ENCODE measurements around the gene ADGRF1. TPM values are rescaled to one million over a fixed set of nuclear protein-coding genes. Genes with fewer than 3 reads are reported as not detected.

Gene ADGRF1
- total RNA-seq, 4 donors from 2014 or later, result 0.83 TPM; not detected in 3

GRCh38 chr6:47019941-47020340, 22.2 kb downstream of the ADGRF1 start:
- WGBS, result 94% methylated on average over 5 of the region's 5 CpGs
- peak; percentile 57 for DNase-seq (ENCODE audit: extremely low spot score)
- Histone ChIP-seq H3K36me3 (no peaks in the 10 kb centered on the region), H3K27ac (replicated peaks in 1 of 4) (no peak overlapping the region), H3K9me3 (no peaks in the 10 kb centered on the region), H3K4me1 (no peaks in the 10 kb centered on the region), H3K27me3 (no peaks in the 10 kb centered on the region), H3K4me3 (no peak overlapping the region)
- TF ChIP-seq EP300 (IDR thresholded peaks at IDR 0.05), result no peak
- TF ChIP-seq POLR2AphosphoS5 (IDR thresholded peaks at IDR 0.05), result no peak
- TF ChIP-seq CTCF (IDR thresholded peaks at IDR 0.05), result no peak
- TF ChIP-seq POLR2A (IDR thresholded peaks at IDR 0.05; ENCODE audit: low read depth), result no peak
- intact Hi-C loops (cut with DNase I), result no loop called here

GRCh38 chr6:47016909-47017308, 25.2 kb downstream of the ADGRF1 start:
- peak; percentile 21 for DNase-seq (ENCODE audit: extremely low spot score)
- H3K4me1 ChIP-seq, result no peaks in the 10 kb centered on the region
- TF ChIP-seq CTCF (IDR thresholded peaks at IDR 0.05), result no peak
- no peak for TF ChIP-seq POLR2AphosphoS5 (IDR thresholded peaks at IDR 0.05)
- TF ChIP-seq EP300 (IDR thresholded peaks at IDR 0.05), result no peak
- no peak for TF ChIP-seq POLR2A (IDR thresholded peaks at IDR 0.05; ENCODE audit: low read depth)
- H3K27ac ChIP-seq (replicated peaks in 1 of 4), result no peak overlapping the region
- no peaks in the 10 kb centered on the region for H3K36me3 ChIP-seq
- H3K27me3 ChIP-seq, result no peaks in the 10 kb centered on the region
- H3K4me3 ChIP-seq, result no peak overlapping the region
- intact Hi-C loops (cut with DNase I), result no loop called here
- H3K9me3 ChIP-seq, result no peaks in the 10 kb centered on the region
- WGBS, result 84% methylated on average over 2 of the region's 2 CpGs

GRCh38 chr6:47016261-47016660, 25.9 kb downstream of the ADGRF1 start:
- TF ChIP-seq CTCF (IDR thresholded peaks at IDR 0.05) (no peak), POLR2AphosphoS5 (IDR thresholded peaks at IDR 0.05) (no peak), EP300 (IDR thresholded peaks at IDR 0.05) (no peak), POLR2A (IDR thresholded peaks at IDR 0.05; ENCODE audit: low read depth) (no peak)
- WGBS, result 72% methylated on average over 4 of the region's 4 CpGs
- Histone ChIP-seq H3K27me3 (no peaks in the 10 kb centered on the region), H3K36me3 (no peaks in the 10 kb centered on the region), H3K27ac (replicated peaks in 1 of 4) (no peak overlapping the region), H3K9me3 (no peaks in the 10 kb centered on the region), H3K4me3 (no peak overlapping the region), H3K4me1 (no peaks in the 10 kb centered on the region)
- intact Hi-C loops (cut with DNase I), result no loop called here
- peak; percentile 53 for DNase-seq (ENCODE audit: extremely low spot score)

GRCh38 chr6:47014401-47014800, 27.7 kb downstream of the ADGRF1 start:
- intact Hi-C loops (cut with DNase I), result no loop called here
- Histone ChIP-seq H3K4me1 (no peaks in the 10 kb centered on the region), H3K27me3 (no peaks in the 10 kb centered on the region), H3K27ac (replicated peaks in 1 of 4) (no peak overlapping the region), H3K9me3 (no peaks in the 10 kb centered on the region), H3K4me3 (no peak overlapping the region), H3K36me3 (no peaks in the 10 kb centered on the region)
- DNase-seq (ENCODE audit: extremely low spot score), result peak; percentile 90
- WGBS, result 89% methylated on average over 4 of the region's 4 CpGs
- TF ChIP-seq EP300 (IDR thresholded peaks at IDR 0.05) (no peak), CTCF (IDR thresholded peaks at IDR 0.05) (no peak), POLR2AphosphoS5 (IDR thresholded peaks at IDR 0.05) (no peak), POLR2A (IDR thresholded peaks at IDR 0.05; ENCODE audit: low read depth) (no peak)

GRCh38 chr6:47009583-47009982, 32.5 kb downstream of the ADGRF1 start:
- H3K27me3 ChIP-seq, result no peaks in the 10 kb centered on the region
- intact Hi-C loops (cut with DNase I), result no loop called here
- 81% methylated on average over 7 of the region's 7 CpGs for WGBS

More at GRCh38 chr6:47009583-47009982, 32.5 kb downstream of the ADGRF1 start:
- Histone ChIP-seq H3K9me3 (no peaks in the 10 kb centered on the region), H3K36me3 (no peaks in the 10 kb centered on the region), H3K27ac (replicated peaks in 1 of 4) (no peak overlapping the region), H3K4me3 (no peak overlapping the region), H3K4me1 (no peaks in the 10 kb centered on the region)
- DNase-seq (ENCODE audit: extremely low spot score), result peak; percentile 47
- TF ChIP-seq EP300 (IDR thresholded peaks at IDR 0.05) (no peak), POLR2AphosphoS5 (IDR thresholded peaks at IDR 0.05) (no peak), CTCF (IDR thresholded peaks at IDR 0.05) (no peak), POLR2A (IDR thresholded peaks at IDR 0.05; ENCODE audit: low read depth) (no peak)

All from esophagus muscularis mucosa (tissue), 4 donors.